Smooth muscle cell (in vitro differentiated cells): ENCODE data around the gene TPR. TPM values are rescaled to one million over a fixed set of nuclear protein-coding genes. Genes with fewer than 3 reads are reported as not detected.

Experiments
- DNase-seq: peaks from one replicate; lab custom pipeline; 2025; ENCODE audit not compliant: unreplicated experiment; lab: John Stamatoyannopoulos, UW
- H2AFZ ChIP-seq: fragments of 200-600 bp; sonication (generic); 2 replicates; pipeline ENCODE4 v1.6.0; 2016; ENCODE audit warnings: antibody characterized with exemption, low read depth, mild to moderate bottlenecking
- H3F3A ChIP-seq: fragments of 200-600 bp; sonication (generic); 2 replicates; pipeline ENCODE4 v1.6.0; 2017; ENCODE audit warnings: antibody characterized with exemption, low read depth
- H3K27ac ChIP-seq: fragments of 200-600 bp; sonication (generic); 2 replicates; pipeline ENCODE4 v1.5.1; 2016; ENCODE audit warnings: low read depth, mild to moderate bottlenecking
- H3K27me3 ChIP-seq: fragments of 200-600 bp; sonication (generic); 2 replicates; pipeline ENCODE4 v1.6.1; 2016; ENCODE audit warnings: low read depth, mild to moderate bottlenecking
- H3K36me3 ChIP-seq: fragments of 200-600 bp; sonication (generic); 2 replicates; pipeline ENCODE4 v1.5.1; 2016; ENCODE audit warnings: low read depth
- H3K4me1 ChIP-seq: fragments of 200-600 bp; sonication (generic); 2 replicates; pipeline ENCODE4 v1.5.1; 2016; ENCODE audit warnings: low read depth
- H3K4me2 ChIP-seq: fragments of 200-600 bp; sonication (generic); 2 replicates; pipeline ENCODE4 v1.6.0; 2016; ENCODE audit warnings: mild to moderate bottlenecking
- H3K4me3 ChIP-seq: fragments of 200-600 bp; sonication (generic); 2 replicates; pipeline ENCODE4 v1.5.1; 2016; ENCODE audit warnings: mild to moderate bottlenecking
- H3K79me2 ChIP-seq: fragments of 200-600 bp; sonication (generic); 2 replicates; pipeline ENCODE4 v1.6.0; 2016; ENCODE audit warnings: low read depth, mild to moderate bottlenecking
- H3K9ac ChIP-seq: fragments of 200-600 bp; sonication (generic); 2 replicates; pipeline ENCODE4 v1.6.0; 2016; ENCODE audit warnings: low read depth
- H3K9me3 ChIP-seq: fragments of 200-600 bp; sonication (generic); replicated peaks from 2 replicates; pipeline ENCODE4 v1.5.1; 2016; ENCODE audit warnings: low read depth
- H4K20me1 ChIP-seq: fragments of 200-600 bp; sonication (generic); 2 replicates; pipeline ENCODE4 v1.6.0; 2016; ENCODE audit warnings: low read depth
- WGBS: methylation state at CpG from one replicate; pipeline ENCODE4 v1.1.7; 2016; ENCODE audit warnings: low lambda C conversion rate; 5-methylcytosine and 5-hydroxymethylcytosine counted together
- polyA plus RNA-seq: library from polyadenylated mRNA; unstranded; fragments of >200 nt; fragmentation: Nextera tagmentation; extraction: Ambion mirVana; gene quantifications from 2 replicates; pipeline ENCODE4 v1.2.1, GENCODE V29; 2016
- total RNA-seq: library from RNA; depleted of rRNA; stranded (reverse); fragments of >200 nt; gene quantifications from 2 replicates; pipeline ENCODE4 v1.2.3, GENCODE V29; 2014
- TF ChIP-seq, protein P1 (sequence below): fragments of 200-600 bp; sonication (generic); IDR thresholded peaks from 2 replicates; pipeline ENCODE4 v1.5.1; 2017; ENCODE audit warnings: borderline replicate concordance, mild to moderate bottlenecking, antibody characterized with exemption; ENCODE audit not compliant: insufficient read depth, poor library complexity, severe bottlenecking

Gene TPR
- total RNA-seq (61.8 and 71.2 TPM in 2 replicates), polyA plus RNA-seq (43.9 and 71.1 TPM in 2 replicates)

DNA sequence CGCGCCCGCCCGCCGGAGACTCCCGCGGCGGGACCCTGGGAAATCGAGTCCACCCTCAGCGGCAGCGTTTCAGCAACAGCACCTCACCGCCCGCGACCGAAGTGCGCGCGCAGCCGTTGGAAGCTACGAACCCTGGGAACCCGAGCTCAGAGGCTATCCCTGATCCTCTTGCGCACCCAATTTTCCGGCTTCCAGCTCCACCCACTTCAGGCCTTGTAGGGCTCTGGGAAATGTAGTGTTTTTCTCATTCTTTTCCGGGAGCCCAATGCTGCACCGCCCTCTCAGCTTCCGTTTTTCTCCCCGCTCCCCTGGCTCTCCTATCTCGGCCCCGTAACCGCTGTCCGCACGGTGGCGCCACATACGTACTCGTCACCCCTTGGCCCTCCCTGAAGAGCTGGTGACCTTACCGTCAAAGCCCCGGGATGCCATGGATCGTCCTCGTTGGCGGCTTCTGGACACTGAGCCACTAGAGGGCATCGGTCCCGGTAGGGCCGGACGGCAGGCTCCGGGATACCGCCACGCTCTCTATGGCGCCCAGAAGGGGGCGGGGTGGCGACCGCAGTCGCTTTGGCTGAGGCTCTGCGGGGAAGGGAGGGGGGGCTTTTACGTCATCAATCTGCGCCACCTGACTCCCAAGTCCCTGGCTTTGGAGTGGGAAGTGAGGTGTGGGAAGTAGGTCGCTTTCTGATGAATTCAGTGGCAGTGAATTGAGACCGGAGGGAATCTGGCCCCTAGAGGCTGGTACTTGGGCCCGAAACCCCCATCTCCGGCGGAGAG lies at the start of gene TPR, which contains the start of gene ODR4:
TSS of gene TPR (minus strand) at position 102 of the 777 bp plus-strand sequence. CDS start 225 bp downstream, outside the sequence.
TSS of gene ODR4 (plus strand) at position 687 of the 777 bp plus-strand sequence. CDS start 3,948 bp downstream, outside the sequence.
- peak within 1 kb of the TSS; percentile 97 for H3K9ac ChIP-seq
- H3K4me3 ChIP-seq = peak within 1 kb of the TSS; percentile 90
- H3K27ac ChIP-seq = peak within 1 kb of the TSS; percentile 99
- no peaks in the 10 kb centered on the region for H3K27me3 ChIP-seq
- H3K36me3 ChIP-seq = peaks cover 10% of the 10 kb centered on the region
- peaks cover 22% of the 10 kb centered on the region for H3K4me1 ChIP-seq
- peaks cover 16% of the 10 kb centered on the region for H4K20me1 ChIP-seq
- DNase-seq = peak; percentile 100
- peak within 1 kb of the TSS; percentile 98 for H3K4me2 ChIP-seq
- peaks cover 85% of the 10 kb centered on the region for H3K79me2 ChIP-seq
- no peaks in the 10 kb centered on the region for H3K9me3 ChIP-seq
- H2AFZ ChIP-seq = peak within 1 kb of the TSS; percentile 92
- under 1% methylated on average over 60 of the region's 60 CpGs for WGBS
- no peaks in the 10 kb centered on the region for H3F3A ChIP-seq
- TF ChIP-seq, protein P1, sequence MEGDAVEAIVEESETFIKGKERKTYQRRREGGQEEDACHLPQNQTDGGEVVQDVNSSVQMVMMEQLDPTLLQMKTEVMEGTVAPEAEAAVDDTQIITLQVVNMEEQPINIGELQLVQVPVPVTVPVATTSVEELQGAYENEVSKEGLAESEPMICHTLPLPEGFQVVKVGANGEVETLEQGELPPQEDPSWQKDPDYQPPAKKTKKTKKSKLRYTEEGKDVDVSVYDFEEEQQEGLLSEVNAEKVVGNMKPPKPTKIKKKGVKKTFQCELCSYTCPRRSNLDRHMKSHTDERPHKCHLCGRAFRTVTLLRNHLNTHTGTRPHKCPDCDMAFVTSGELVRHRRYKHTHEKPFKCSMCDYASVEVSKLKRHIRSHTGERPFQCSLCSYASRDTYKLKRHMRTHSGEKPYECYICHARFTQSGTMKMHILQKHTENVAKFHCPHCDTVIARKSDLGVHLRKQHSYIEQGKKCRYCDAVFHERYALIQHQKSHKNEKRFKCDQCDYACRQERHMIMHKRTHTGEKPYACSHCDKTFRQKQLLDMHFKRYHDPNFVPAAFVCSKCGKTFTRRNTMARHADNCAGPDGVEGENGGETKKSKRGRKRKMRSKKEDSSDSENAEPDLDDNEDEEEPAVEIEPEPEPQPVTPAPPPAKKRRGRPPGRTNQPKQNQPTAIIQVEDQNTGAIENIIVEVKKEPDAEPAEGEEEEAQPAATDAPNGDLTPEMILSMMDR = peak; percentile 86

DNA sequence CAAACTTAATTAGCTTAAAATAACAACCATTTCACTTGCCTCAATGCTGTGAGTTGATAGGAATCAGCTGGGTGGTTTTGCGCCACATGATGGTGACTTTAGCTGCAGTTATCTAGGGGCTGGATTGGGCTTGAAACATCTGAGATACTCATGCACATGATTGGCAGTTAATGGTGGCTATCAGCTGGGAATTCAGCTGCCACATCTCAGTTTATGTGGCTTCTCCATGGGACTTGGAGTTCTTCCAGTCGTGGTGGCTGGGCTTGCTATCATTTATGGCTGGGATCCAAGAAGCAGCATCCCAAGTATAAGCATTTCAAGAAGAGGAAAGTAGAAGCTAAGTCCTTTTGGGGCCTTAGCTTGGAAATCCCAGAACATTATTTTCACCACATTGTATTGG lies 49.5 kb upstream of the TPR start:
- H3K36me3 ChIP-seq = peaks cover 2% of the 10 kb centered on the region
- no peaks in the 10 kb centered on the region for H3K79me2 ChIP-seq
- H3F3A ChIP-seq = no peaks in the 10 kb centered on the region
- TF ChIP-seq, protein P1 = no peak
- no peak overlapping the region for H2AFZ ChIP-seq
- 77% methylated on average over 2 of the region's 2 CpGs for WGBS
- H3K9me3 ChIP-seq = no peaks in the 10 kb centered on the region
- H3K4me1 ChIP-seq = no peaks in the 10 kb centered on the region
- H4K20me1 ChIP-seq = no peaks in the 10 kb centered on the region
- no peaks in the 10 kb centered on the region for H3K27me3 ChIP-seq
- no peak overlapping the region for H3K27ac ChIP-seq
- H3K4me2 ChIP-seq = no peak overlapping the region
- H3K9ac ChIP-seq = no peak overlapping the region
- no peak overlapping the region for H3K4me3 ChIP-seq
- DNase-seq = no peak

DNA sequence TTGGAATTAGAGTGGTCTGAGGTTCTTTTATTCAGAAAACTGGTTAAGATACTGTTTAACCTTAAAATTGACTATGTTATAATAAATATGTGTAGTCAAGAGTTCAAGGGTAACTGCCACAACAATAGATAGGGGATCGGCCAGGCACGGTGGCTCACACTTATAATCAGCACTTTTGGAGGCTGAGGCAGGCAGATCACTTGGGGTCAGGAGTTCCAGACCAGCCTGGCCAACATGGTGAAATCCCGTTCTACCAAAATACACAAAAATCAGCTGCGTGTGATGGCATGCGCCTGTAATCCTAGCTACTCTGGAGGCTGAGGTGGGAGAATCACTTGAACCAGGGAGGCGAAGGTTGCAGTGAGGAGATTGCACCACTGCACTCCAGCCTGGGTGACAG lies 46.4 kb upstream of the TPR start:
- H2AFZ ChIP-seq = no peak overlapping the region

More for the DNA sequence above, 46.4 kb upstream of the TPR start:
- no peaks in the 10 kb centered on the region for H3F3A ChIP-seq
- peaks cover 20% of the 10 kb centered on the region for H3K36me3 ChIP-seq
- no peaks in the 10 kb centered on the region for H3K27me3 ChIP-seq
- H3K4me2 ChIP-seq = no peak overlapping the region
- no peak overlapping the region for H3K27ac ChIP-seq
- DNase-seq = no peak
- WGBS = 96% methylated on average over 6 of the region's 6 CpGs
- H4K20me1 ChIP-seq = no peaks in the 10 kb centered on the region
- H3K9me3 ChIP-seq = no peaks in the 10 kb centered on the region
- no peak overlapping the region for H3K4me3 ChIP-seq
- no peaks in the 10 kb centered on the region for H3K4me1 ChIP-seq
- no peaks in the 10 kb centered on the region for H3K79me2 ChIP-seq
- TF ChIP-seq, protein P1 = no peak
- no peak overlapping the region for H3K9ac ChIP-seq
